ENCODE measurements around the gene SKI.
A peak's percentile ranks its signal among the peaks of the same experiment; 100 is the strongest.
"Not testable (repeated sequence)": the region's sequence is repeated elsewhere in the genome, so short reads cannot be mapped to it uniquely, and the experiment has no call there.

SKI gene

GRCh38 chr1:2257245-2257627 lies 29.1 kb downstream of the SKI start:
- DNase-seq = peak in 39 of 51 donors; percentile 38 to 89 (median 73)

DNA sequence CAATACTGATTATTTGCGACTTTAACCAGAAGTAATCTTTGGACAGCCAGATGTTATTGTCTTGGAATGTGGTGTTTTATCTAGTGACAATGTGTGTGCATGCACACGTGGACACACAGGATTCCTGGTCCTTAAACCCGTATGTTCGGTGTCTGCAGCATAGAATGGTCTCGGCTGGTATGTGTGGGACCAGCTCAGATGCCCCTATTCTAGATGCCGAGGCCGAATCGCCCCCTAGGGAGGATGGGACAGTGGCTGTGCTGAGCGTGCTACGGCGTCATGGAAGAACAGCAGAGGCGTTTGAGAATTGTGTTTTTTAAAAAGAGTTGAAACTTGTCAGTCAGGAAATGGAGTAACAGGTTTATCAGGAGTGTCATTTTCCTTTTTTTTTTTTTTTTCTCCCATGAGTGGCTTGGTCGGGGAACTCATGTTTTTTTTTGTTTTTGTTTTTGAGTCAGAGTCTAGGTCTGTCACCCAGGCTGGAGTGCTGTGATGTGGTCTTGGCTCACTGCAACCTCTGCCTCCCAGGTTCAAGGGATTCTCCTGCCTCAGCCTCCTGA lies 30.1 kb downstream of the SKI start:
- no peak for DNase-seq

GRCh38 chr1:2258996-2259395 lies 30.9 kb downstream of the SKI start:
- no peak for DNase-seq

GRCh38 chr1:2259668-2260402 lies 31.7 kb downstream of the SKI start:
- peak in 14 of 51 donors; percentile 24 to 63 (median 36) for DNase-seq

GRCh38 chr1:2260470-2260869 lies 32.4 kb downstream of the SKI start:
- not testable (repeated sequence) for DNase-seq

DNA sequence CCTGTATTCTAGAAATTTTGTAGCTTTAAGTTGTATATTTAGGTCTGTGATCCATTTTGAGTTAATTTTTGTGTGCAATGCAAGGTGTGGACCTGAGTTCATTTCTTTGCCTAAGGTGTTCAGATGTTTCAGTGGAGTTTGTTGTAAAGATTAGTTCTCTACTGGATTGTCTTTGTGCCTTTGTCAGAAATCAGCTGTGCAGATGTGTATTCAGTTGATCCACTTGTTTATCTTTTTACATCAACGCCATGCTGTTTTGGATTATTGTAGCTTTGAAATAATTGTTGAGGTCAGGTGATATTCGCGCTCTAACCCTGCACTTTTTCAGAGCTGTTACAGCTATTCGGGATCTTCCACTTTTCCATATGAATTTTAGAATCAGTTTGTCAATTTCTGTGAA lies 32.8 kb downstream of the SKI start:
- no peak for DNase-seq

GRCh38 chr1:2261476-2262395 lies 33.6 kb downstream of the SKI start:
- not testable (repeated sequence) for DNase-seq

- DNase-seq = no peak
Measured at GRCh38 chr1:2266301-2266975, 38.3 kb downstream of the SKI start.

DNA sequence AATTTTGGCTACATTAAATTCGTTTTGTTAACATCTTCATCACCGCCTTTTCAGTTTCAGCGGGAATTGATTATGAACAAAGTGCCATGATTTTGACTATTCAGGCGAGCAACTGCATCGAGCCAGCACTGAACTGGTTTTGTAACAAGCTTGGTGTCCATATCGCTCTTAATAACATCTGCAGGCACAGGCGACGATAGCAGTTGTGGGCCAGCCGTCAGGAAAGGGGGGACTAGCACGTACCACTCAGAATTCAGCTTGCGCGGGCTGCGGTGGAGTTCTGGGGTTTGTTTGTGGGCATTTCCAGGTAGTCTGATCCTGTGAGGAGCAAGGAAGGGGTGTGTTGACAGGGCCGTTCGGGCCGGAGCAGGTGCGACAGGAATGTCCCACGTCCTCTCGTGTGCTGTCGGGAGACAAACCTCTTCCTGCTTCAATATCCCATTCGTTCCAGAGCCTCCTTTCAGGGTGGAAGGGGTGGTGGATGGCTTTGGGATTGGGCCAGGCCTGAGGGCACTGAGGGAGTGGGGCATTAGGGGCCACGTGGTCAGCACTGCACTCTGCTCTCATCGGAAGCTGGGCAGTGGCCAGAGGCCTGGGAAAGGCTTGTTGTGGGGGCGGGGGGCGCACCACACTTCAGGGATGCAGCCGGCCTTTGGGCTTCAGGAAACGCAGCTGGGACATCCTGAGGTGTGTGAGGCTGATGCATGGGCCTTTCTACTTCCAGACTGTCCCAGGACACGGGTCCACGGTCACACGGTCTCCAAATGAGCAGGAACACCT lies 39.1 kb downstream of the SKI start:
- peak in 12 of 51 donors; percentile 14 to 50 (median 32) for DNase-seq

GRCh38 chr1:2267862-2268261 lies 39.7 kb downstream of the SKI start:
- no peak for DNase-seq

DNA sequence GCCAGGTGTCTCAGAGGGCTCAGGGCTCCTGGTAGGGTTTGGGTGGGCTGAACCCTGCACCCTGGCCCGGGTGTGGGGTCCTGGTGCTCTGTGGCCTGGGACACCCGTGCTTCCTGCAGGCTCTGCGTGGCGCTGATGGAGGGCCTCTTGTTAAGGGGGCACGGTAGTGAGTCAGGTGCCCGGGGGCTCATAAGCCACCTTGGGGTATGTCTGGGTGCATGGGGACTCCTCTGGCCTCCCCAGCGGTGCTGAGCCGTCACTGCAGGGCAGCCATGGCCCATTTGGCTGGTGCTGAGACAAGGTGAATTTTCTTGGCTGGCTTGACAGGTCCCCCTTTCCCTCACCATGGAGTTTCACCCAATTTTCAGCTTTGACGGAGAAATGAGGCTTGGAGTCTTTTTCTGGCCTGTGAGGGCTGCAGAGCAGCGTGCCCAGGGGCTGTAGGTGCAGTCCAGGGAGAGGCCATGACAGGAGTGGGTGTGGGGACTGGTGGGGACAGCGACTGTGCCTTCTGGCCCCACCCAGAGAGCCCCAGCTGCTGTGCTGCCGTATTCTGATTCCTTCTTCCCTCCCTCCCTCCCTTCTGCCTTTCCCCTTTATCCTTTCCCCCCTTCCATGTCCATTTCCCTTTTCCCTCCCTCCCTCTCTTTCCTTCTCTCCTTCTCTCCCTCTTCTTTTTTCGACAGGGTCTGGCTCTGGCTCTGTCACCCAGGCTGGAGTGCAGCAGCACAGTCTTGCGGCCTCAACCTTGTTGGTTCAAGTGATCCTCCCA lies 40.4 kb downstream of the SKI start:
- no peak for DNase-seq

GRCh38 chr1:2269193-2269921 lies 41.2 kb downstream of the SKI start:
- DNase-seq = no peak

GRCh38 chr1:2269922-2270259 lies 41.8 kb downstream of the SKI start:
- no peak for DNase-seq

GRCh38 chr1:2270260-2271100 lies 42.4 kb downstream of the SKI start:
- DNase-seq = no peak

DNA sequence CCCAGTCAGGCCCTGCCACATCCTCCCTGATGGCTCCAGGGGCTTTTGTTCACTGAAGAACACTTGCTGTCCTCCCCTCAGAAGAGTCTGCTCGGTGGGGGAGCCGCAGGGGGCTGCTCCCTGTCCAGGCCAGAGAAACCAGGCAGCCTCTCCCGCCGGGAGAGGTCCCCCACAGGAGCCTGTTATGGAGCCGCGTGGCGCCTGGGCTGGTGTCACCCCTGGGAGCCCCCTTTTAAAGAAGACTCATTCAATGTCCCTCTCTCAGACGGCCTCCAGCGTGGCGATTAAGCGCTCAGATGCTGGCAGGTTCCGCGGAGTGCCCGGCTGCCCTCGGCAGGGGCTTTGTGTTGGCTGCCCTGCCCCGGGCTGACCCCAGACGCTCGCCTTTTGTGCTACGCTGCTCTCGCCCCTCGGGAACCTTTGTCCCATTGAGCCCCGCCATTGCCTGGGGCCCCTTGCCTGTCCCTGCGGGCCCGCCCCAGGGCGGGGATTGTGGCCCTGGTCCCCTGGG lies 43.1 kb downstream of the SKI start:
- no peak for DNase-seq

GRCh38 chr1:2271841-2272655 lies 43.9 kb downstream of the SKI start:
- DNase-seq = no peak

DNA sequence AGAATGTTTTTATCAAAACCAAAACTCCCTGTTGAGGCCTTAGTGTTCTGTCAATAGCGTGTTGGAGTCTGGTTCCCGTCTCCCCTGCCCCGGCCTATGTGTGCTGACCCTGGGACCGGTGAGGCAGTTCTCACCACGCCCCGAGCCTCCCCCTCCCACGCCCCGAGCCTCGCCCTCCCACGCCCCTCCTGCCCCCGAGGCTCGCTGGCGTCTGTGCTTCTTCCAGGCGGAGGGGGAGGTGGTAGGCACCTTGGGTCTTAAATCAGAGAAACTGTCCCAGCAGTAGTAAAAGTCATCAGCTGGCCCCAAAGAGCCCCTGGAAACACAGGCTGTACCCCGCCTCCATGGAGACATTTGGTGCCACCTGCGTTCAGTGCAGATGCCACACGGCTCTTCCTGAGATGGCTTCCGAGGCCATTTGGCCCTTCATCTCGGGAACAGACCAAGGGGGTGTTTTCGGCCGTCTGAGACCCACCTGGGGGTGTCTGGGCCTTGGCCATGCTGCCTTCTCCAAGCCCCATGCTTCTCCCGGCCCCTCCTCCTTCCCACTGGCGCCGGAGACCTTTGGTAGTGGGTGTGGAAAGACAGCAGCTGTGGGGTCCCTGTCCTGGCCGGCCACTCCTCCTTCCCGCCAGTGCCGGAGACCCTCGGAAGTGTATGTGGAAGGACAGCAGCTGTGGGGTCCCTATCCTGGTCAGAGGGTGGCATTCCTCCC lies 44.7 kb downstream of the SKI start:
- DNase-seq = no peak

All from hypothalamus (tissue), 51 donors.